ENCODE data around the gene GABRG3.

GABRG3 gene

GRCh38 chr15:26970712-26971210 is at the start of gene GABRG3:
GABRG3 (plus strand) TSS chr15:26971181.
- no peak for FAIRE-seq

- peak; percentile 3 for FAIRE-seq
Measured at GRCh38 chr15:26921433-26921832, 49.5 kb upstream of the GABRG3 start.

GRCh38 chr15:26926081-26926480 is 44.9 kb upstream of the GABRG3 start:
- FAIRE-seq = no peak

- FAIRE-seq = no peak
Measured at GRCh38 chr15:26928051-26928450, 42.9 kb upstream of the GABRG3 start.

GRCh38 chr15:26929588-26929987 is 41.4 kb upstream of the GABRG3 start:
- FAIRE-seq = no peak

- FAIRE-seq = no peak
Measured at GRCh38 chr15:26934848-26935247, 36.1 kb upstream of the GABRG3 start.

GRCh38 chr15:26935322-26935721 is 35.7 kb upstream of the GABRG3 start:
- FAIRE-seq = no peak

GRCh38 chr15:26936502-26936901 is 34.5 kb upstream of the GABRG3 start:
- FAIRE-seq = no peak

GRCh38 chr15:26937134-26937533 is 33.8 kb upstream of the GABRG3 start:
- no peak for FAIRE-seq

GRCh38 chr15:26939398-26939797 is 31.6 kb upstream of the GABRG3 start:
- no peak for FAIRE-seq

GRCh38 chr15:26941489-26941888 is 29.5 kb upstream of the GABRG3 start:
- no peak for FAIRE-seq

- no peak for FAIRE-seq
Measured at GRCh38 chr15:26943866-26944265, 27.1 kb upstream of the GABRG3 start.

GRCh38 chr15:26945046-26945445 is 25.9 kb upstream of the GABRG3 start:
- FAIRE-seq = no peak

GRCh38 chr15:26950001-26950400 is 21.0 kb upstream of the GABRG3 start:
- FAIRE-seq = no peak

- no peak for FAIRE-seq
Measured at GRCh38 chr15:26954403-26954802, 16.6 kb upstream of the GABRG3 start.

- FAIRE-seq = no peak
Measured at GRCh38 chr15:26967719-26968269, 3.2 kb upstream of the GABRG3 start.

- FAIRE-seq = no peak
Measured at GRCh38 chr15:26968806-26969205, 2.2 kb upstream of the GABRG3 start.

- FAIRE-seq = no peak
Measured at GRCh38 chr15:26971271-26972018, 464 bp downstream of the GABRG3 start.

- no peak for FAIRE-seq
Measured at GRCh38 chr15:26972636-26973035, 1.7 kb downstream of the GABRG3 start.

GRCh38 chr15:26974120-26974780 is 3.3 kb downstream of the GABRG3 start:
- peak; percentile 14 for FAIRE-seq

GRCh38 chr15:26981492-26981891 is 10.5 kb downstream of the GABRG3 start:
- FAIRE-seq = no peak

GRCh38 chr15:26983822-26984221 is 12.8 kb downstream of the GABRG3 start:
- no peak for FAIRE-seq

GRCh38 chr15:26985050-26985449 is 14.1 kb downstream of the GABRG3 start:
- no peak for FAIRE-seq

- FAIRE-seq = no peak
Measured at GRCh38 chr15:26996250-26996649, 25.3 kb downstream of the GABRG3 start.
